ENCODE data around the gene AP3S2. TPM values are rescaled to one million over a fixed set of nuclear protein-coding genes. Genes with fewer than 3 reads are reported as not detected.

Gene AP3S2
- polyA plus RNA-seq, 1 donor (not counting 4 experiments of a cell fraction or from before 2014, with no cell fraction given), result 34.6 TPM

DNA sequence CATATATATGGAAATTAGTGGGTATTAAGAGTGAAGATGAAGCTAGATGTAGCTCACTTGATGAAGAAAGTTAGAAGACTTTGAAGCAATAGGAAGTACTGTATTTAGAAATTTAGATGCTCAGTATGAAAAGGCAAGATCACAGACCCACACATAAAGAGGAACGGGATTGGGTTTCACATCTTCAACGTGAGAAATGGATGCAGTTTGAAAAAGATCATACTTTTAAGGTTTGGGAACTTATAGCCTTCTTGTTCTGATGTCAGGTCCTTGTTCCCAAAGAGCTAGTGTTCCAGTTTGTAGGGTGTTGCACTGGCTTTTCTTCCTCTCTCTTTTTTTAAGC is 16.7 kb downstream of the AP3S2 start:
- Histone ChIP-seq H3K36me3 (ENCODE audit: control insufficient read depth in 2 of 2, extremely low read depth in 1 of 2, insufficient read depth in 2 of 2, low read length in 2 of 2) (peaks cover 3 to 9% of the 10 kb centered on the region in 2 experiments), H3K9me1 (ENCODE audit: control insufficient read depth, extremely low read depth, insufficient read depth, low read length) (no peaks in the 10 kb centered on the region), H3K79me2 (ENCODE audit: control insufficient read depth, insufficient read depth, low read length) (no peaks in the 10 kb centered on the region), H3K9ac (ENCODE audit: control insufficient read depth, extremely low read depth, insufficient read depth, low read length) (no peak overlapping the region), H3K27ac (ENCODE audit: control insufficient read depth, insufficient read depth, low read length) (no peak overlapping the region), H3K4me1 (ENCODE audit: control insufficient read depth, extremely low read depth, insufficient read depth, low read length) (no peaks in the 10 kb centered on the region), H2AFZ (ENCODE audit: control insufficient read depth, low read length) (no peak overlapping the region), H3K27me3 (ENCODE audit: control insufficient read depth, extremely low read depth, insufficient read depth, low read length) (no peaks in the 10 kb centered on the region), H4K20me1 (ENCODE audit: control insufficient read depth, extremely low read depth, insufficient read depth, low read length) (no peaks in the 10 kb centered on the region), H3K9me3 (ENCODE audit: control insufficient read depth, low read depth, low read length) (no peaks in the 10 kb centered on the region), H3K4me2 (ENCODE audit: control insufficient read depth, extremely low read depth, insufficient read depth, low read depth, low read length) (no peak overlapping the region), H3K4me3 (ENCODE audit: control insufficient read depth in 2 of 3, extremely low read depth in 1 of 3, insufficient read depth in 2 of 3, low read depth in 1 of 3, low read length in 3 of 3) (no peak overlapping the region)
- dilution Hi-C loops (cut with MboI; ENCODE audit: extremely low pct_ligation_motif_present, low sequenced_read_pairs), result no loop called here
- no peak for DNase-seq (ENCODE audit: low read depth, low spot score)
- no peak for FAIRE-seq
- TF ChIP-seq EZH2 (IDR thresholded peaks at IDR 0.05; ENCODE audit: low read length), result no peak
- TF ChIP-seq, protein P1, sequence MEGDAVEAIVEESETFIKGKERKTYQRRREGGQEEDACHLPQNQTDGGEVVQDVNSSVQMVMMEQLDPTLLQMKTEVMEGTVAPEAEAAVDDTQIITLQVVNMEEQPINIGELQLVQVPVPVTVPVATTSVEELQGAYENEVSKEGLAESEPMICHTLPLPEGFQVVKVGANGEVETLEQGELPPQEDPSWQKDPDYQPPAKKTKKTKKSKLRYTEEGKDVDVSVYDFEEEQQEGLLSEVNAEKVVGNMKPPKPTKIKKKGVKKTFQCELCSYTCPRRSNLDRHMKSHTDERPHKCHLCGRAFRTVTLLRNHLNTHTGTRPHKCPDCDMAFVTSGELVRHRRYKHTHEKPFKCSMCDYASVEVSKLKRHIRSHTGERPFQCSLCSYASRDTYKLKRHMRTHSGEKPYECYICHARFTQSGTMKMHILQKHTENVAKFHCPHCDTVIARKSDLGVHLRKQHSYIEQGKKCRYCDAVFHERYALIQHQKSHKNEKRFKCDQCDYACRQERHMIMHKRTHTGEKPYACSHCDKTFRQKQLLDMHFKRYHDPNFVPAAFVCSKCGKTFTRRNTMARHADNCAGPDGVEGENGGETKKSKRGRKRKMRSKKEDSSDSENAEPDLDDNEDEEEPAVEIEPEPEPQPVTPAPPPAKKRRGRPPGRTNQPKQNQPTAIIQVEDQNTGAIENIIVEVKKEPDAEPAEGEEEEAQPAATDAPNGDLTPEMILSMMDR (optimal IDR thresholded peaks at IDR 0.05 in 1 of 3, IDR thresholded peaks at IDR 0.05 in 1 of 3, conservative IDR thresholded peaks at IDR 0.05 in 1 of 3; ENCODE audit: extremely low read depth in 1 of 3, insufficient read depth in 2 of 3, low read length in 3 of 3), result no peak

DNA sequence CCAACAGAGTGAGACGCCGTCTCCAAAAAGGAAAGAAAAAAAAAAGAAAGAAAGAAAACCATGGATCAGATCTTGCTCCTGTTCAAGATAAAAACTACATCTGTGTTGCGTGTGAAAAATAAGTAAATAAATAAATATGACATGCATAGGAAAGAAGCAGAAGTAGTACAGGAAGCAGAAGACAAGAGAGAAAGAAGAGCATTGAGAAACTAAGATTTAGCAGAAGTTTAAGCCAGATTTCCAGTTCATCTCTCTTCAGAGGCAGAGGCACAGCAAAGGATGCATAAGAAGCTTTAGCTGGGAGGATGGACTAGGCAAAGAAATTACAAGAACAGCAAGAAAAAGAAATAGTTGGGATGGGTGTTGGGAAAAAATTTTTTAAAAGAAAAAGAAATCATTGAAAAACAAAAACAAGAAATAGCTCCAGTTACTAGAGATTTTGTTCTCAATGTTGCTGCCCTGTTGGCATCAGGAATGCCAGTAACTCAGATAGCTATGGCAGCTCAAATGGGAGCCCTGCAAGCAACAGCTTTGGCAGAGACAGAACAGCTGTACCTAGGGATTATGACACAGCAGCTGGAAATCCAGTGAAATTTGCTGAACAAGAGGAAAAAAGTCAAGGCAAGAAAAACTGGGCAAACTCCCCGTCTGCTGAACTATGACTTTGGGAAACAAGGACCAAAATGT is 17.3 kb downstream of the AP3S2 start:
- H3K27ac ChIP-seq (ENCODE audit: control insufficient read depth, insufficient read depth, low read length), result no peak overlapping the region
- H4K20me1 ChIP-seq (ENCODE audit: control insufficient read depth, extremely low read depth, insufficient read depth, low read length), result no peaks in the 10 kb centered on the region
- H3K9me1 ChIP-seq (ENCODE audit: control insufficient read depth, extremely low read depth, insufficient read depth, low read length), result no peaks in the 10 kb centered on the region
- H2AFZ ChIP-seq (ENCODE audit: control insufficient read depth, low read length), result no peak overlapping the region
- H3K4me1 ChIP-seq (ENCODE audit: control insufficient read depth, extremely low read depth, insufficient read depth, low read length), result no peaks in the 10 kb centered on the region
- no peak overlapping the region for H3K4me3 ChIP-seq (ENCODE audit: control insufficient read depth in 2 of 3, extremely low read depth in 1 of 3, insufficient read depth in 2 of 3, low read depth in 1 of 3, low read length in 3 of 3)
- no peak overlapping the region for H3K9ac ChIP-seq (ENCODE audit: control insufficient read depth, extremely low read depth, insufficient read depth, low read length)
- dilution Hi-C loops (cut with MboI; ENCODE audit: extremely low pct_ligation_motif_present, low sequenced_read_pairs), result no loop called here
- no peaks in the 10 kb centered on the region for H3K79me2 ChIP-seq (ENCODE audit: control insufficient read depth, insufficient read depth, low read length)
- FAIRE-seq (no peak), DNase-seq (ENCODE audit: low read depth, low spot score) (no peak)
- TF ChIP-seq, protein P1 (optimal IDR thresholded peaks at IDR 0.05 in 1 of 3, IDR thresholded peaks at IDR 0.05 in 1 of 3, conservative IDR thresholded peaks at IDR 0.05 in 1 of 3; ENCODE audit: extremely low read depth in 1 of 3, insufficient read depth in 2 of 3, low read length in 3 of 3), result no peak
- TF ChIP-seq EZH2 (IDR thresholded peaks at IDR 0.05; ENCODE audit: low read length), result no peak
- H3K27me3 ChIP-seq (ENCODE audit: control insufficient read depth, extremely low read depth, insufficient read depth, low read length), result no peaks in the 10 kb centered on the region
- H3K36me3 ChIP-seq (ENCODE audit: control insufficient read depth in 2 of 2, extremely low read depth in 1 of 2, insufficient read depth in 2 of 2, low read length in 2 of 2), result peaks cover 3 to 12% of the 10 kb centered on the region in 2 experiments
- no peaks in the 10 kb centered on the region for H3K9me3 ChIP-seq (ENCODE audit: control insufficient read depth, low read depth, low read length)
- no peak overlapping the region for H3K4me2 ChIP-seq (ENCODE audit: control insufficient read depth, extremely low read depth, insufficient read depth, low read depth, low read length)
